Measurements from ENCODE around the gene SSH2.

Gene SSH2

GRCh38 chr17:29778956-29779811 lies 150.8 kb downstream of the SSH2 start:
- TF ChIP-seq GLIS3 (CRISPR knock-in tag; IDR thresholded peaks at IDR 0.05) (no peak), ZC3H10 (CRISPR knock-in tag; IDR thresholded peaks at IDR 0.05) (peak; percentile 40; the same call in 1 of the 2 replicates), PPARA (CRISPR knock-in tag; IDR thresholded peaks at IDR 0.05; ENCODE audit: borderline replicate concordance) (no peak), CSDC2 (CRISPR knock-in tag; IDR thresholded peaks at IDR 0.05) (no peak), BACH2 (CRISPR knock-in tag; IDR thresholded peaks at IDR 0.05; ENCODE audit: borderline replicate concordance) (no peak), ISL1 (CRISPR knock-in tag; IDR thresholded peaks at IDR 0.05) (0 out of 2 replicates have a peak, but pooled peaks have one; percentile 23), TOX (CRISPR knock-in tag; IDR thresholded peaks at IDR 0.05; ENCODE audit: borderline replicate concordance) (no peak), TCF4 (CRISPR knock-in tag; IDR thresholded peaks at IDR 0.05; ENCODE audit: borderline replicate concordance) (no peak; the same call in 1 of the 2 replicates), ARNTL (CRISPR knock-in tag; IDR thresholded peaks at IDR 0.05; ENCODE audit: borderline replicate concordance, low read depth) (no peak), ZFP3 (CRISPR knock-in tag; IDR thresholded peaks at IDR 0.05) (no peak), CREB5 (CRISPR knock-in tag; IDR thresholded peaks at IDR 0.05; ENCODE audit: low read depth) (no peak), ESRRG (CRISPR knock-in tag; IDR thresholded peaks at IDR 0.05) (peak; percentile 23; the same call in 1 of the 2 replicates)
- ATAC-seq, result peak; percentile 99

- TF ChIP-seq POU6F1 (CRISPR knock-in tag; IDR thresholded peaks at IDR 0.05; ENCODE audit: borderline replicate concordance, low read depth) (no peak), CREB5 (CRISPR knock-in tag; IDR thresholded peaks at IDR 0.05; ENCODE audit: low read depth) (no peak), ESRRG (CRISPR knock-in tag; IDR thresholded peaks at IDR 0.05) (no peak), SNAI2 (CRISPR knock-in tag; IDR thresholded peaks at IDR 0.05) (no peak), BACH2 (CRISPR knock-in tag; IDR thresholded peaks at IDR 0.05; ENCODE audit: borderline replicate concordance) (no peak), OSR1 (CRISPR knock-in tag; IDR thresholded peaks at IDR 0.05) (no peak), PPARA (CRISPR knock-in tag; IDR thresholded peaks at IDR 0.05; ENCODE audit: borderline replicate concordance) (no peak), TCF4 (CRISPR knock-in tag; IDR thresholded peaks at IDR 0.05; ENCODE audit: borderline replicate concordance) (no peak), RARB (CRISPR knock-in tag; IDR thresholded peaks at IDR 0.05) (no peak), ZC3H10 (CRISPR knock-in tag; IDR thresholded peaks at IDR 0.05) (no peak)
- TF ChIP-seq, protein P1, sequence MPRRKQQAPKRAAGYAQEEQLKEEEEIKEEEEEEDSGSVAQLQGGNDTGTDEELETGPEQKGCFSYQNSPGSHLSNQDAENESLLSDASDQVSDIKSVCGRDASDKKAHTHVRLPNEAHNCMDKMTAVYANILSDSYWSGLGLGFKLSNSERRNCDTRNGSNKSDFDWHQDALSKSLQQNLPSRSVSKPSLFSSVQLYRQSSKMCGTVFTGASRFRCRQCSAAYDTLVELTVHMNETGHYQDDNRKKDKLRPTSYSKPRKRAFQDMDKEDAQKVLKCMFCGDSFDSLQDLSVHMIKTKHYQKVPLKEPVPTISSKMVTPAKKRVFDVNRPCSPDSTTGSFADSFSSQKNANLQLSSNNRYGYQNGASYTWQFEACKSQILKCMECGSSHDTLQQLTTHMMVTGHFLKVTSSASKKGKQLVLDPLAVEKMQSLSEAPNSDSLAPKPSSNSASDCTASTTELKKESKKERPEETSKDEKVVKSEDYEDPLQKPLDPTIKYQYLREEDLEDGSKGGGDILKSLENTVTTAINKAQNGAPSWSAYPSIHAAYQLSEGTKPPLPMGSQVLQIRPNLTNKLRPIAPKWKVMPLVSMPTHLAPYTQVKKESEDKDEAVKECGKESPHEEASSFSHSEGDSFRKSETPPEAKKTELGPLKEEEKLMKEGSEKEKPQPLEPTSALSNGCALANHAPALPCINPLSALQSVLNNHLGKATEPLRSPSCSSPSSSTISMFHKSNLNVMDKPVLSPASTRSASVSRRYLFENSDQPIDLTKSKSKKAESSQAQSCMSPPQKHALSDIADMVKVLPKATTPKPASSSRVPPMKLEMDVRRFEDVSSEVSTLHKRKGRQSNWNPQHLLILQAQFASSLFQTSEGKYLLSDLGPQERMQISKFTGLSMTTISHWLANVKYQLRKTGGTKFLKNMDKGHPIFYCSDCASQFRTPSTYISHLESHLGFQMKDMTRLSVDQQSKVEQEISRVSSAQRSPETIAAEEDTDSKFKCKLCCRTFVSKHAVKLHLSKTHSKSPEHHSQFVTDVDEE (CRISPR knock-in tag; IDR thresholded peaks at IDR 0.05), result no peak
- no peak for ATAC-seq
These were observed 152.4 kb downstream of the SSH2 start for GRCh38 chr17:29777663-29778062.

DNA sequence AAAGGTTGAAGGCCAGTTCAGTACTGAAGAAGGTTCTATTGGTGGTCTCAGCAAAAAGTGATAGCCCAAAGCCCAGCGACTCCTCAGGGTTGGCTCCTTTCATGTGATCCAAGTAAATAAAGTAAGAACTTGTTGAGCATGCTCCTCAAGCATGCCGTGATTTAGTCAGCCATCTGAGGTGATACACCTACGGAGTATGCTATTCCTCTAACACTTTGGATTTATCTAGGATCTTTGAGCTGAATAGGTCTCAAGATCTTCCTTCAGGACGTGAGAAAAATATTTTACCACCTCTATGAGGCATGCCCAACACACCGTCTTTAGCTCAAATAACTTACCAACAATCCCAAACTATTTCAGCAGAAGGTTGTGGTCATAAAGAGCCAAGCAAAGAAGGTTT lies 154.0 kb downstream of the SSH2 start:
- TF ChIP-seq ZNF565 (CRISPR knock-in tag; conservative IDR thresholded peaks at IDR 0.05; ENCODE audit: low read depth) (no peak), CREB5 (CRISPR knock-in tag; IDR thresholded peaks at IDR 0.05; ENCODE audit: low read depth) (no peak), ISL1 (CRISPR knock-in tag; IDR thresholded peaks at IDR 0.05) (no peak), ARNTL (CRISPR knock-in tag; IDR thresholded peaks at IDR 0.05; ENCODE audit: borderline replicate concordance, low read depth) (no peak), TCF4 (CRISPR knock-in tag; IDR thresholded peaks at IDR 0.05; ENCODE audit: borderline replicate concordance) (no peak), TOX (CRISPR knock-in tag; IDR thresholded peaks at IDR 0.05; ENCODE audit: borderline replicate concordance) (no peak), ZFP30 (CRISPR knock-in tag; IDR thresholded peaks at IDR 0.05) (no peak), OSR1 (CRISPR knock-in tag; IDR thresholded peaks at IDR 0.05) (no peak), BACH2 (CRISPR knock-in tag; IDR thresholded peaks at IDR 0.05; ENCODE audit: borderline replicate concordance) (no peak), RARB (CRISPR knock-in tag; IDR thresholded peaks at IDR 0.05) (no peak), GLIS3 (CRISPR knock-in tag; IDR thresholded peaks at IDR 0.05) (no peak), ZNF8 (CRISPR knock-in tag; IDR thresholded peaks at IDR 0.05) (no peak)
- TF ChIP-seq, protein P2, sequence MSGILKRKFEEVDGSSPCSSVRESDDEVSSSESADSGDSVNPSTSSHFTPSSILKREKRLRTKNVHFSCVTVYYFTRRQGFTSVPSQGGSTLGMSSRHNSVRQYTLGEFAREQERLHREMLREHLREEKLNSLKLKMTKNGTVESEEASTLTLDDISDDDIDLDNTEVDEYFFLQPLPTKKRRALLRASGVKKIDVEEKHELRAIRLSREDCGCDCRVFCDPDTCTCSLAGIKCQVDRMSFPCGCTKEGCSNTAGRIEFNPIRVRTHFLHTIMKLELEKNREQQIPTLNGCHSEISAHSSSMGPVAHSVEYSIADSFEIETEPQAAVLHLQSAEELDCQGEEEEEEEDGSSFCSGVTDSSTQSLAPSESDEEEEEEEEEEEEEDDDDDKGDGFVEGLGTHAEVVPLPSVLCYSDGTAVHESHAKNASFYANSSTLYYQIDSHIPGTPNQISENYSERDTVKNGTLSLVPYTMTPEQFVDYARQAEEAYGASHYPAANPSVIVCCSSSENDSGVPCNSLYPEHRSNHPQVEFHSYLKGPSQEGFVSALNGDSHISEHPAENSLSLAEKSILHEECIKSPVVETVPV (CRISPR knock-in tag; IDR thresholded peaks at IDR 0.05), result no peak
- TF ChIP-seq, protein P1 (CRISPR knock-in tag; IDR thresholded peaks at IDR 0.05), result no peak
- no peak for ATAC-seq
